NCI-H128 (cell line): ENCODE results near the gene EIF4E1B.

ENCODE experiments used
- DNase-seq: peaks from one replicate; lab custom pipeline; 2025; ENCODE audit not compliant: unreplicated experiment; lab: John Stamatoyannopoulos, UW

EIF4E1B gene

GRCh38 chr5:176606032-176606431, 24.4 kb upstream of the EIF4E1B start:
- DNase-seq: no peak

- no peak for DNase-seq
Measured at GRCh38 chr5:176606875-176607274, 23.6 kb upstream of the EIF4E1B start.

- DNase-seq: no peak
Measured at GRCh38 chr5:176608142-176608705, 22.3 kb upstream of the EIF4E1B start.

GRCh38 chr5:176608937-176609723, 21.3 kb upstream of the EIF4E1B start:
- no peak for DNase-seq

DNA sequence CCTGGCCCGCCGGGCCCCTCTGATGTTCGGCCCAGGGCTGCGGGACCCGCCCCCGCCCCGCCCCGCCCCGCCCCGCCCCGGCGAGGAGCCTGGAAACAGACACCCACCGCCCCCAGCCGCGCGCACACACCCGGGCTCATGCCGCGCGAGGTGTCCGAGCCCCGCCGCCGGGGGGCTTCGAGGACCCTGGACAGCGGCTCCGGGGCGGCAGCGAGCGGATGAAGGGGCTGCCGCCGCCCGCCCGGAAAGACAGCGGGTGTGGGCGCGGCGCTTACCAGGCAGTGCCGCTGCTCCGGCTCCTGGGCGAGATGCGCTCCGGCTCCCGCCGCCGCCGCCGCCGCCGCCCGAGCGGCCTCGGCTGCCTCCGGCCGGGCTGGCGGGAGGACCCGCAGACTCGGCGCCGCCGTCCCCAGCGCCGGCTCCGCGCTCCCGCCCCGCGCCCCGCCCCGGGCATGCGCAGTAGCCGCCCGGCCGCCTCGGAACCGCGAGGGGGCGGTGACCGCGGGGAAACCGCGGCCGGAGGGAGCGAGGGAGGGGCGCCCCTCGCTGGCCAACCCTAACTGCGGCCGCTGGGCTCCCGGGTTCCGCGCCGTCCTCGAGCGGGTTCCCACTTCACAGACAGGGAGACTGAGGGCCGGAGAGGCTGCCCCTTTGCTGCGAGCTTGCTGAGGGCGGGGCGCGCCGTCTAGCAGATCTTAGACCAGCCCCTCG, 20.6 kb upstream of the EIF4E1B start, which contains the start of gene GPRIN1:
Gene GPRIN1, minus strand, starts transcription at position 433 of the 711 bp plus-strand sequence. CDS start 10,322 bp downstream, outside the sequence.
- DNase-seq: peak; percentile 12

DNA sequence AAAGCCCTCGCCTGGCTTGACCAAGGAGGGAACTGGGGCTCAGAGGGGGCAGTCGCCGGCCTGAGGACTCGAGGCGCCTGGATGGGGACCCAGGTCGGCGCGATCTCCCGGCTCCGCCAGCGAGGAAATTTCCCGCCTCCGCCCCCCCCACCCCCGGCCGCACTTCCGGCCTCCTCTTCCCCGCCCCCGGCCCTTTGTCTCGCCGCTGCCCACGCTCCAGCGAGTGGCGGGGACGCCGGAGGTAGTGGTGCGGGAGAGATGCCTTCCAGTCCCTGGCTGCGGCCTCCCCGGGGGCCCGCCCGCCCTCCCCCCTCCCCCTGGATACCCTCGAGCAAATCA, 20.1 kb upstream of the EIF4E1B start:
- no peak for DNase-seq

DNA sequence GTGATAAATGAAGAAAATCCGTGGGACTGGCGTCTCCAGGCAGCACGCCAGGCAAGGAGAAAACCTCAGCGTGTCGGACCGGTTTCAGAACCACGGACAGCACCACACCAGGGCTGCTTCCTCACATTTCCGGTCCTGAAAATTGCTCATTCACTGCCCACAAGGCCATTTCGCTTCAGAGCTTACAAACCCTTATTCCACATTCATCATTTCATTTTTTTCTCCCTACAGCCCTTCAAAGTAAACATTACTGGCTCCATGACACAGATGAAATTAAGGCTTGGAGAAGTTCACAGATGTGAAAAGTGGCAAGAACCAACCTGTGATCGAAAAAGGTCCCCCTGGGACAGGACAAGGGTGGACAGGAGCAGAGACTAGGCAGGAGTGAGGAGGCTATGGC, 19.0 kb upstream of the EIF4E1B start:
- DNase-seq: no peak

DNA sequence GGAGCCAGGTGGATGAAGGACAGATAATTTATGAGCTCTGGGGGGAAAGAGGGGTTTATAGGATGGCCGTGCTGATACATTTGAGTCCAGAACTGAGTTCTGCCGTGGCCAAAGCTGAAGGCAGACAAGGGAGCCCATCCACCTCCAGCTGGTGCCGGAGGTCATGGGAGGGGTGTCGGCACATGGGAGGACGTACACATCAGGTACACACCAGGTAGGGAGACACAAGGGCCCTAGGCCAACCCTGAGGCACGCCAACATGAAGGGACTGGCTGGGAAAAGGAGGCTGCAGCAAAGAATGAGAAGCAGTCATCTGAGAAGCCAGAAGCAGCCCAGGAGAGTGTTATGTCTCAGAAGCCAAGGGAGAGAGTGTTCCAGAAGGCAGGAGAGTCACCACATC, 18.5 kb upstream of the EIF4E1B start:
- no peak for DNase-seq

GRCh38 chr5:176612855-176613254, 17.6 kb upstream of the EIF4E1B start:
- no peak for DNase-seq

- no peak for DNase-seq
Measured at GRCh38 chr5:176614805-176615478, 15.5 kb upstream of the EIF4E1B start.

- no peak for DNase-seq
Measured at GRCh38 chr5:176616511-176616910, 14.0 kb upstream of the EIF4E1B start.

- DNase-seq: no peak
Measured at GRCh38 chr5:176618783-176619182, 11.7 kb upstream of the EIF4E1B start.

DNA sequence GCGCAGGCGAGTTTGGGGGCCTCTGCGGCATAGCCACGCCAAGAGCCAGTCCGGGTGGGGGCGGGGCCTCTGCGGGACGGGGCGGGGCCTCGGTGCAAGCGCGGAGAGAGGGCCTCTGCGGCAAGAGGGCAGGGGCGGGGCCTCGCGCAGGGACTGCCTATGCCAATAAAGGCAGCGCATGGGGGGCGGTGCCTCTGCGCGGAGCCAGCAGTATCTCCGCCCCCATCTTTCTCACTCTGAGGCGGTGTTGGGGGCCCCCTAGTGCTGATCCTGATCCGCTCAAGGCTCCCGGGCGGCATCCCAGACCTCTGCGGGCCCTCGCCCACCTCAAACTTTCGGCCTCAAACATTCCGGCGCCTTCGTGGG, 11.3 kb upstream of the EIF4E1B start:
- DNase-seq: no peak

- DNase-seq: no peak
Measured at GRCh38 chr5:176619569-176620332, 10.7 kb upstream of the EIF4E1B start.

- no peak for DNase-seq
Measured at GRCh38 chr5:176620333-176620981, 10.0 kb upstream of the EIF4E1B start.

DNA sequence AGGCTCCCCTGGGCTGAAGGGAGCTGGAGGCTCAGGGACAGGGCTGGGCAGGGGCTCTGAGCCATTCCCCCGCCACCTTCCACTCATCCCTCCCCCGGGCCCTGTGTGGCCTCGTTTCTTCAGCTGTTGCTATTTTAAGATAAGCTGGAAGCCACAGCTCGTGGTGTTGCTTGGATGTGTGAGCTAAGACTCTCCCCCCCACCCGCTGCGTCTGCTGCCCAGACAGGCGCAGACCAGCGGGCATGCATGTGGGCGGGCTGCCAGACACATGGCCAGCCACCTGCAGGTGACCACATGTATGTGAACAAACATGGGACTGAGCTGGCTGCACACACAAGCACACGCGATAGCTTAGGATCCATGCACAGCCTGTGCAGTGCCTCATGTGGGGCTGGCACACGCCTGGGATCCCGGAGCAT, 8.8 kb upstream of the EIF4E1B start:
- DNase-seq: no peak

- DNase-seq: no peak
Measured at GRCh38 chr5:176624142-176624541, 6.3 kb upstream of the EIF4E1B start.

DNA sequence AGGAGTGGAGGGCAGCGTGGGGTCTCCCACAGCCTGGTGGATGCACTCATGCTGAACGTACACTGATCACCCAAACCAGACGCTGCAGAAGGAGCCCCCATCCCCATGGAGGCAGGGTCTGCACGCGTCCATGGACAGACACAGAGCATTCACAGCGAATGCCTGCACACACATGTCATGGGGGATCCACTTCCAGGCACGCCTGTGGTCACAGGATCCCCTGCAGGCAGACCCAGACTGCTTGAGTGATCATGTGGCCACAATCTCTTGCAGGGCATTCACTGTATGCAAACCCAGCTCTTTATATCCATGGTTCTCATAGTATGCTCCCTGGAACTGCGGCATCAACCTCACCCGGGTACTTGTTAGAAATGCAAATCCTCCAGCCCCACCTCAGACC, 5.5 kb upstream of the EIF4E1B start:
- DNase-seq: no peak

DNA sequence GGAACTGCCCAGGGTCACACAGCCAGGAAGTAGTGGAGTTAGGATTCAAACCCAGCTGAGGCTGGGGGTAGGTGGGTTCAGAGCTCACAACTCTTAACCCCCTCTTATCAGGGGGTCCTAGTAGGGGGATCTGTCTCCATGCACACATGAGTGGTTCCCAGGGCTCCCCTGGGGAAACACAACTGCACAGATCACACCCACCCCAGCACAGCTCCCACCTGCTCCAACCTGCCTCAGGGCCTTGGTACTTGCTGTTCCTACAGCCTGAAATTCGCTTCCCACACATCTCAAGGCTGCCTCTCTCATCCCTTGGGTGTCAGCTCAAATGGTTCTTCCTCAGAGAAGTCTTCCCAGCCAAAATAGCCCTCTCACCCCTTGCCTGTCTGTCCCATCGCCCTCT, 5.0 kb upstream of the EIF4E1B start:
- DNase-seq: no peak
